HEK293 (cell line): ENCODE measurements around the gene MAML2.

Source experiments
- ATF2 ChIP-seq: fragments of 450-650 bp; formaldehyde crosslinking; IDR thresholded peaks from 2 replicates; pipeline ENCODE4 v1.5.1; 2016; ENCODE audit warnings: missing biosample characterization, missing genetic modification characterization, low read depth
- HOXA7 ChIP-seq: sonication (generic); formaldehyde crosslinking; IDR thresholded peaks from 2 replicates; pipeline ENCODE4 v1.8.1; 2022; ENCODE audit warnings: missing genetic modification reagents, borderline replicate concordance
- ZNF140 ChIP-seq: fragments of 450-650 bp; formaldehyde crosslinking; IDR thresholded peaks from 2 replicates; pipeline ENCODE4 v1.5.1; 2016; ENCODE audit warnings: missing biosample characterization, missing genetic modification characterization
- ZNF501 ChIP-seq: fragments of 450-650 bp; formaldehyde crosslinking; IDR thresholded peaks from 2 replicates; pipeline ENCODE4 v1.5.1; 2016; ENCODE audit warnings: missing biosample characterization, missing genetic modification characterization

GRCh38 chr11:95950905-95951304 is 392.1 kb downstream of the MAML2 start:
- TF ChIP-seq ATF2 (tag by site-specific recombination) (no peak), HOXA7 (CRISPR knock-in tag) (no peak), ZNF140 (tag by site-specific recombination) (no peak), ZNF501 (tag by site-specific recombination) (no peak)
